H1 (cell line): Measurements from ENCODE around the gene C14orf119. TPM values are rescaled to one million over a fixed set of nuclear protein-coding genes. Genes with fewer than 3 reads are reported as not detected.

Source experiments
- CTCF ChIA-PET: fragments of 300-600 bp; sonication (Branson Sonifier 250); formaldehyde crosslinking; loops from one replicate; lab custom pipeline; 2021; ENCODE audit not compliant: partially characterized antibody; lab: Charles Lee
- POLR2A ChIA-PET: fragments of 300-600 bp; sonication (Branson Sonifier 250); formaldehyde crosslinking; loops from one replicate; lab custom pipeline; 2021; ENCODE audit warnings: inconsistent platforms; ENCODE audit not compliant: partially characterized antibody; lab: Charles Lee
- DNase-seq, 2 experiments: peaks; one replicate each; pipeline versions ENCODE4 v3.0.0 to v3.0.0-alpha.2; 2010 to 2022; ENCODE audit warnings: low spot score in 2 of 2, low read depth in 1 of 2, mixed read lengths in 1 of 2
- FAIRE-seq: peaks from 2 replicates; lab custom pipeline; 2011; peaks lifted over from hg19 to GRCh38; lab: Jason Lieb, UNC
- H2AFZ ChIP-seq: 2 replicates; pipeline ENCODE4 v1.8.1; 2012; ENCODE audit warnings: low read length, inconsistent platforms
- H2AK5ac ChIP-seq: 2 replicates; pipeline ENCODE4 v1.6.1; 2013; ENCODE audit warnings: low read depth, low read length
- H2BK120ac ChIP-seq: replicated peaks from 2 replicates; pipeline ENCODE3; 2013; ENCODE audit warnings: low read depth, low read length, inconsistent platforms
- H2BK12ac ChIP-seq: 2 replicates; pipeline ENCODE4 v1.6.1; 2013; ENCODE audit warnings: low read depth, low read length
- H2BK15ac ChIP-seq: 2 replicates; pipeline ENCODE4 v1.6.1; 2013; ENCODE audit warnings: low read length
- H2BK20ac ChIP-seq: 2 replicates; pipeline ENCODE4 v1.6.1; 2013; ENCODE audit warnings: low read length
- H2BK5ac ChIP-seq: 2 replicates; pipeline ENCODE4 v1.6.1; 2013; ENCODE audit warnings: low read depth, low read length
- H3K14ac ChIP-seq: 2 replicates; pipeline ENCODE4 v1.6.1; 2013; ENCODE audit warnings: inconsistent platforms; ENCODE audit not compliant: insufficient read length
- H3K18ac ChIP-seq: 2 replicates; pipeline ENCODE4 v1.6.1; 2013; ENCODE audit warnings: low read length; ENCODE audit errors: extremely low read depth
- H3K23ac ChIP-seq: 2 replicates; pipeline ENCODE4 v1.6.1; 2013; ENCODE audit warnings: inconsistent platforms; ENCODE audit not compliant: insufficient read length
- H3K23me2 ChIP-seq: 2 replicates; pipeline ENCODE4 v1.6.1; 2013; ENCODE audit warnings: low read depth, low read length
- H3K27ac ChIP-seq: 2 replicates; pipeline ENCODE4 v1.6.1; 2011; ENCODE audit warnings: low read depth, low read length, inconsistent platforms
- H3K27me3 ChIP-seq, 4 experiments: replicated peaks in 1 of 4; 1 replicate in 1 of 4; 2 replicates in 3 of 4; pipeline versions ENCODE4 v1.6.1 to v1.8.1; 2011 to 2013; ENCODE audit warnings: low read length in 3 of 4, mild to moderate bottlenecking in 3 of 4, inconsistent platforms in 2 of 4, mixed read lengths in 2 of 4, moderate library complexity in 1 of 4; ENCODE audit not compliant: control insufficient read depth in 3 of 4, insufficient read depth in 3 of 4; ENCODE audit errors: extremely low read depth in 1 of 4
- H3K36me3 ChIP-seq, 4 experiments: 2 replicates each; pipeline versions ENCODE4 v1.6.1 to v1.8.1; 2011 to 2013; ENCODE audit warnings: mild to moderate bottlenecking in 4 of 4, low read length in 3 of 4, moderate library complexity in 2 of 4, control low read depth in 1 of 4, inconsistent platforms in 1 of 4; ENCODE audit not compliant: insufficient read depth in 4 of 4, control insufficient read depth in 2 of 4
- H3K4ac ChIP-seq: replicated peaks from 2 replicates; pipeline ENCODE3; 2013; ENCODE audit warnings: low read length, low read depth, mixed read lengths, inconsistent platforms; ENCODE audit not compliant: insufficient read length
- H3K4me1 ChIP-seq, 4 experiments: replicated peaks in 1 of 4; 1 replicate in 1 of 4; 2 replicates in 3 of 4; pipeline versions ENCODE4 v1.6.1 to v1.8.1; 2011 to 2013; ENCODE audit warnings: low read length in 3 of 4, inconsistent platforms in 2 of 4, mixed read lengths in 1 of 4; ENCODE audit not compliant: insufficient read depth in 4 of 4, control insufficient read depth in 3 of 4
- H3K4me2 ChIP-seq, 2 experiments: 2 replicates each; pipeline versions ENCODE4 v1.6.1 to v1.8.1; 2011 to 2013; ENCODE audit warnings: low read depth in 2 of 2, low read length in 2 of 2, control low read depth in 1 of 2, inconsistent platforms in 1 of 2, mild to moderate bottlenecking in 1 of 2; ENCODE audit not compliant: insufficient read depth in 1 of 2
- H3K4me3 ChIP-seq, 4 experiments: fragments of 200-600, 300-600 bp in 1 of 4; sonication (generic), shearing (Covaris generic), sonication (Bioruptor Twin) in 1 of 4; 2 replicates each; pipeline versions ENCODE4 v1.5.1 to v1.8.1; 2011 to 2016; ENCODE audit warnings: low read length in 4 of 4, low read depth in 3 of 4, control low read depth in 2 of 4, inconsistent platforms in 2 of 4, mild to moderate bottlenecking in 2 of 4, mixed read lengths in 1 of 4, moderate library complexity in 1 of 4; ENCODE audit not compliant: insufficient read depth in 2 of 4; ENCODE audit errors: extremely low read depth in 1 of 4
- H3K56ac ChIP-seq: replicated peaks from 2 replicates; pipeline ENCODE3; 2013; ENCODE audit warnings: low read depth, mild to moderate bottlenecking, mixed read lengths, low read length, inconsistent platforms; ENCODE audit not compliant: insufficient read length
- H3K79me1 ChIP-seq: 2 replicates; pipeline ENCODE4 v1.6.1; 2013; ENCODE audit warnings: low read depth, low read length, control low read depth
- H3K79me2 ChIP-seq, 2 experiments: 2 replicates each; pipeline versions ENCODE4 v1.6.1 to v1.8.1; 2012 to 2013; ENCODE audit warnings: low read length in 2 of 2, mild to moderate bottlenecking in 2 of 2, inconsistent platforms in 1 of 2; ENCODE audit not compliant: insufficient read depth in 2 of 2, control insufficient read depth in 1 of 2
- H3K9ac ChIP-seq, 4 experiments: replicated peaks in 1 of 4; 1 replicate in 1 of 4; 2 replicates in 3 of 4; pipeline versions ENCODE4 v1.6.1 to v1.8.1; 2011 to 2013; ENCODE audit warnings: low read depth in 3 of 4, low read length in 3 of 4, control low read depth in 2 of 4, mild to moderate bottlenecking in 2 of 4, moderate library complexity in 2 of 4, inconsistent platforms in 1 of 4; ENCODE audit errors: extremely low read depth in 1 of 4
- H3K9me3 ChIP-seq, 2 experiments: 2 replicates each; pipeline versions ENCODE4 v1.6.1 to v1.8.1; 2012 to 2013; ENCODE audit warnings: mild to moderate bottlenecking in 2 of 2, moderate library complexity in 2 of 2, control low read depth in 1 of 2, inconsistent platforms in 1 of 2, low read depth in 1 of 2, low read length in 1 of 2, mixed read lengths in 1 of 2; ENCODE audit not compliant: insufficient read depth in 2 of 2
- H4K20me1 ChIP-seq, 2 experiments: replicated peaks in 1 of 2; 2 replicates each; pipeline versions ENCODE3 to v1.8.1; 2011 to 2013; ENCODE audit warnings: inconsistent platforms in 2 of 2, low read length in 2 of 2, mild to moderate bottlenecking in 1 of 2; ENCODE audit not compliant: insufficient read depth in 2 of 2, control insufficient read depth in 1 of 2
- H4K5ac ChIP-seq: 2 replicates; pipeline ENCODE4 v1.6.1; 2013; ENCODE audit warnings: low read length, low read depth, mixed read lengths, inconsistent platforms; ENCODE audit not compliant: insufficient read length
- H4K8ac ChIP-seq: 2 replicates; pipeline ENCODE4 v1.8.0; 2013; ENCODE audit warnings: mild to moderate bottlenecking, moderate library complexity, low read length, inconsistent platforms; ENCODE audit not compliant: insufficient read depth; ENCODE audit errors: extremely low read depth
- H4K91ac ChIP-seq: replicated peaks from 2 replicates; pipeline ENCODE3; 2013; ENCODE audit warnings: low read length, mixed read lengths, inconsistent platforms; ENCODE audit not compliant: insufficient read length
- ASH2L ChIP-seq: fragments of 200-600, 300-600 bp; sonication (generic); IDR thresholded peaks from one replicate; pipeline ENCODE4 v1.7.1; 2017; ENCODE audit warnings: low read length
- CHD1 ChIP-seq: IDR thresholded peaks from 2 replicates; pipeline ENCODE4 v1.6.1; 2012; ENCODE audit warnings: low read depth, low read length, improper control_type of control experiment
- CTBP2 ChIP-seq: IDR thresholded peaks from 2 replicates; pipeline ENCODE4 v1.7.0; 2011; ENCODE audit warnings: borderline replicate concordance, mild to moderate bottlenecking, moderate library complexity, mixed read lengths, low read length; ENCODE audit not compliant: insufficient read depth, insufficient read length
- HDAC6 ChIP-seq: IDR thresholded peaks from one replicate; pipeline ENCODE4 v1.7.1; 2012; ENCODE audit warnings: low read depth, mild to moderate bottlenecking, inconsistent platforms, low read length, moderate library complexity
- NANOG ChIP-seq: IDR thresholded peaks from 2 replicates; pipeline ENCODE4 v1.6.1; 2011; ENCODE audit warnings: low read length, low read depth, mild to moderate bottlenecking, inconsistent platforms; ENCODE audit not compliant: insufficient read depth, poor library complexity, severe bottlenecking
- POU5F1 ChIP-seq: IDR thresholded peaks from 2 replicates; pipeline ENCODE4 v1.6.1; 2011; ENCODE audit warnings: low read depth, mild to moderate bottlenecking, low read length, moderate library complexity
- SIRT6 ChIP-seq: IDR thresholded peaks from one replicate; pipeline ENCODE4 v1.7.1; 2012; ENCODE audit warnings: low read length, inconsistent platforms
- SP2 ChIP-seq: IDR thresholded peaks from 2 replicates; pipeline ENCODE4 v1.6.1; 2012; ENCODE audit warnings: mild to moderate bottlenecking, low read length, inconsistent platforms
- TAF7 ChIP-seq: optimal IDR thresholded peaks from 2 replicates; pipeline ENCODE3; 2011; ENCODE audit warnings: low read depth, mild to moderate bottlenecking, inconsistent platforms, low read length, moderate library complexity, borderline replicate concordance
- WGBS, 2 experiments: shearing (Covaris generic) in 1 of 2; methylation state at CpG; one replicate each; pipeline versions ENCODE4 v1.1.6 to v1.1.7; 2013 to 2015; ENCODE audit warnings: low lambda C conversion rate in 2 of 2, mixed read lengths in 2 of 2, inconsistent platforms in 1 of 2, low coverage in 1 of 2, missing lambda C conversion rate in 1 of 2; ENCODE audit not compliant: insufficient replicate concordance in 2 of 2, insufficient coverage in 1 of 2, insufficient read length in 1 of 2; ENCODE audit errors: extremely low coverage in 1 of 2, missing lambda C conversion rate in 1 of 2; 5-methylcytosine and 5-hydroxymethylcytosine counted together
- polyA plus RNA-seq, 7 experiments: library from polyadenylated mRNA; depleted of rRNA in 3 of 7; stranded (reverse) in 5 of 7; unstranded in 2 of 7; fragments of >200 nt in 5 of 7; fragments of 200-250 nt in 2 of 7; gene quantifications; 1 replicate in 5 of 7; 2 replicates in 1 of 7; 4 replicates in 1 of 7; pipeline versions ENCODE4 v1.2.1 to v1.2.3, GENCODE V29; 2011 to 2013; ENCODE audit warnings: missing spikeins in 2 of 7, mixed read lengths in 2 of 7
- total RNA-seq: library from RNA; stranded (reverse); fragmentation: NEBNext Ultra II Directional; extraction: Animal tissue kit (Norgen Biotek cat#: 25700); gene quantifications from 2 replicates; pipeline ENCODE4 v1.2.1, GENCODE V29; 2021
- TF ChIP-seq, protein P1 (sequence below): IDR thresholded peaks from 2 replicates; pipeline ENCODE4 v1.6.1; 2012; ENCODE audit warnings: inconsistent platforms

The C14orf119 gene
- total and polyA plus RNA-seq, 2 of the 8 experiments (the other 6 are each of a cell fraction or from before 2014, with no cell fraction given), result 78.1 to 94.0 TPM

DNA sequence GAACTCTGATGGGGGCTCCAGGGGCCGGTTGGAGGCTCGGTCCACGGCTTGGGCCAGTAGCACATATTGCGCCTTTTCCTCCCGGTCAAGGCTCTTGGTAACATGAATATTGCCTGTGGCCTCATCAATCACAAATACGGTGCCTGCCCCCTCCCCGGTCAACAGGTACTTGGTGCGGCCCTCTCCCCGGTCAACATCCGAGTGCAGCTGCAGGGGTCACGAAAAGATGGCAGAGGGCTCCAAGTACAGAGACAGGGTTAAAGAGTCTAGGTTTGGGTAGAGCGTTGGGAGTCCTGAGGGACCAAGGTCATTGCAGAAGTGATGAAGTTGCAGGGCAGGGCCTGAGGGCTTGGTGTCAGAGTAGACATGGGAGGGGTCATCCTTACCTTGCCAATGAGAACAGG lies 40.2 kb upstream of the C14orf119 start:
- Histone ChIP-seq H3K4me3 (no peak overlapping the region), H2BK12ac (no peak overlapping the region), H3K4me2 (no peak overlapping the region; a peak in 1 of 4 replicates), H4K91ac (no peak overlapping the region), H2BK15ac (no peak overlapping the region), H3K9ac (no peak overlapping the region), H2BK5ac (no peak overlapping the region), H3K9me3 (no peaks in the 10 kb centered on the region), H3K4ac (no peak overlapping the region), H3K36me3 (peaks cover 2 to 13% (median 9%) of the 10 kb centered on the region in 4 experiments; a peak in 5 of 8 replicates), H2BK20ac (no peak overlapping the region), H2AK5ac (no peak overlapping the region), H3K14ac (no peak overlapping the region), H3K79me2 (no peaks in the 10 kb centered on the region), H4K8ac (no peak overlapping the region; the same call in 1 of the 2 replicates), H3K23me2 (peaks cover 12% of the 10 kb centered on the region), H3K79me1 (no peaks in the 10 kb centered on the region), H2BK120ac (no peak overlapping the region), H4K5ac (no peak overlapping the region), H3K56ac (no peak overlapping the region), H3K18ac (no peak overlapping the region), H3K4me1 (peaks cover 0 to 15% (median 4%) of the 10 kb centered on the region in 4 experiments; a peak in 4 of 7 replicates), H2AFZ (no peak overlapping the region), H4K20me1 (peaks cover 0 to 4% of the 10 kb centered on the region in 2 experiments), H3K27ac (no peak overlapping the region), H3K27me3 (no peaks in the 10 kb centered on the region; a peak in 1 of 7 replicates), H3K23ac (no peak overlapping the region)
- DNase-seq (no peak), FAIRE-seq (no peak)
- WGBS, 2 experiments, result 91% methylated on average over 12 of the region's 12 CpGs; no CpG with 5 or more reads in 1 of the 2 experiments
- TF ChIP-seq HDAC6 (no peak), NANOG (no peak), ASH2L (no peak), TAF7 (no peak), SP2 (no peak), CTBP2 (no peak), SIRT6 (no peak), CHD1 (no peak), POU5F1 (no peak)
- TF ChIP-seq, protein P1, sequence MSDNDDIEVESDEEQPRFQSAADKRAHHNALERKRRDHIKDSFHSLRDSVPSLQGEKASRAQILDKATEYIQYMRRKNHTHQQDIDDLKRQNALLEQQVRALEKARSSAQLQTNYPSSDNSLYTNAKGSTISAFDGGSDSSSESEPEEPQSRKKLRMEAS, result no peak
- CTCF ChIA-PET, result interaction anchor here (0.6 to 29.2 kb wide), 25 partner anchors 12 to 290 kb away, joined by 3 to 785 read pairs (median 5); partner anchors contain the start of genes AJUBA and PSMB11
- POLR2A ChIA-PET, result interaction anchor here (0.7 to 6.2 kb wide), 9 partner anchors 12 to 125 kb away, joined by 3 to 65 read pairs (median 7); partner anchors contain the start of genes ACIN1, AJUBA, PRMT5 and PSMB5
